OCI-LY7 (cell line): Measurements from ENCODE around the gene KLHL26. TPM values are rescaled to one million over a fixed set of nuclear protein-coding genes. Genes with fewer than 3 reads are reported as not detected.

Experiments
- BruUV-seq: library from RNA; stranded (reverse); fragments of 400-500 nt; replicated peaks from 2 replicates; lab custom pipeline; 2021; lab: Mats Ljungman, UMichigan
- CTCF ChIA-PET: fragments of 300-600 bp; sonication (Branson Sonifier 250); formaldehyde crosslinking; loops from one replicate; lab custom pipeline; 2022; ENCODE audit warnings: antibody characterized with exemption; ENCODE audit not compliant: unreplicated experiment; lab: Charles Lee
- POLR2A ChIA-PET: fragments of 300-600 bp; sonication (Branson Sonifier 250); formaldehyde crosslinking; loops from one replicate; lab custom pipeline; 2022; ENCODE audit warnings: antibody characterized with exemption; lab: Charles Lee
- DNase-seq: peaks from one replicate; pipeline ENCODE4 v3.0.0-alpha.2; 2015; ENCODE audit warnings: low spot score
- H2AFZ ChIP-seq: fragments of 200-600 bp; sonication (generic), shearing (Covaris generic); 2 replicates; pipeline ENCODE4 v1.6.1; 2014; ENCODE audit warnings: mild to moderate bottlenecking, antibody characterized with exemption, low read length, moderate library complexity
- H3K27ac ChIP-seq: fragments of 200-600 bp; sonication (generic); 2 replicates; pipeline ENCODE4 v1.5.1; 2014; ENCODE audit warnings: mixed run types, low read depth, mild to moderate bottlenecking, moderate library complexity, low read length, inconsistent platforms; ENCODE audit not compliant: poor library complexity, severe bottlenecking
- H3K36me3 ChIP-seq: fragments of 200-600 bp; sonication (generic); 2 replicates; pipeline ENCODE4 v1.6.1; 2014; ENCODE audit warnings: mild to moderate bottlenecking, antibody characterized with exemption, low read length, moderate library complexity, mixed read lengths; ENCODE audit not compliant: insufficient read depth
- H3K4me1 ChIP-seq: fragments of 200-600 bp; sonication (generic); 2 replicates; pipeline ENCODE4 v1.5.1; 2014; ENCODE audit warnings: mild to moderate bottlenecking, low read length; ENCODE audit not compliant: insufficient read depth, poor library complexity, severe bottlenecking
- H3K4me2 ChIP-seq: fragments of 200-600 bp; sonication (generic); 2 replicates; pipeline ENCODE4 v1.6.1; 2014; ENCODE audit warnings: mild to moderate bottlenecking, low read length
- H3K4me3 ChIP-seq: fragments of 200-600 bp; sonication (generic); 2 replicates; pipeline ENCODE4 v1.5.1; 2014; ENCODE audit warnings: mild to moderate bottlenecking, low read depth, low read length; ENCODE audit not compliant: poor library complexity, severe bottlenecking
- H3K79me2 ChIP-seq: fragments of 200-600 bp; sonication (generic); 2 replicates; pipeline ENCODE4 v1.6.1; 2016; ENCODE audit warnings: low read depth, mild to moderate bottlenecking, low read length, moderate library complexity, mixed read lengths; ENCODE audit not compliant: insufficient read depth
- H3K9me2 ChIP-seq: fragments of 200-600 bp; sonication (generic); 2 replicates; pipeline ENCODE4 v1.6.1; 2016; ENCODE audit warnings: mild to moderate bottlenecking, low read length, mixed read lengths; ENCODE audit not compliant: insufficient read depth
- H3K9me3 ChIP-seq: fragments of 200-600 bp; sonication (generic); 2 replicates; pipeline ENCODE4 v1.6.1; 2014; ENCODE audit warnings: mild to moderate bottlenecking, mixed run types, low read length, mixed read lengths
- H4K20me1 ChIP-seq: fragments of 200-600 bp; sonication (generic); 2 replicates; pipeline ENCODE4 v1.6.1; 2014; ENCODE audit warnings: mild to moderate bottlenecking, antibody characterized with exemption, low read length, moderate library complexity, mixed read lengths; ENCODE audit not compliant: insufficient read depth
- EZH2phosphoT487 ChIP-seq: fragments of 200-600 bp; sonication (generic); IDR thresholded peaks from 2 replicates; pipeline ENCODE4 v1.6.1; 2018; ENCODE audit warnings: low read depth, borderline replicate concordance, mild to moderate bottlenecking, mixed run types, antibody characterized with exemption, low read length, moderate library complexity, mixed read lengths
- intact Hi-C: fragments of 100-400 bp; cut with micrococcal nuclease; formaldehyde crosslinking; loops from one replicate; pipeline ENCODE4 v1.10.0; 2022; ENCODE audit not compliant: unreplicated experiment
- total RNA-seq, 2 experiments: library from RNA; depleted of rRNA in 1 of 2; stranded (reverse); fragments of >200 nt in 1 of 2; shearing (Covaris generic) in 1 of 2; gene quantifications; 2 replicates each; pipeline ENCODE4 v1.2.3, GENCODE V29; 2014 to 2022
- TF ChIP-seq, protein P1 (sequence below): fragments of 200-600 bp; sonication (generic); conservative IDR thresholded peaks from 2 replicates; pipeline ENCODE4 v1.5.1; 2014; ENCODE audit warnings: mild to moderate bottlenecking, antibody characterized with exemption, low read length, moderate library complexity, mixed read lengths

Gene KLHL26
- total RNA-seq, 2 experiments from 2014 or later, result 1.0 to 8.9 TPM

DNA sequence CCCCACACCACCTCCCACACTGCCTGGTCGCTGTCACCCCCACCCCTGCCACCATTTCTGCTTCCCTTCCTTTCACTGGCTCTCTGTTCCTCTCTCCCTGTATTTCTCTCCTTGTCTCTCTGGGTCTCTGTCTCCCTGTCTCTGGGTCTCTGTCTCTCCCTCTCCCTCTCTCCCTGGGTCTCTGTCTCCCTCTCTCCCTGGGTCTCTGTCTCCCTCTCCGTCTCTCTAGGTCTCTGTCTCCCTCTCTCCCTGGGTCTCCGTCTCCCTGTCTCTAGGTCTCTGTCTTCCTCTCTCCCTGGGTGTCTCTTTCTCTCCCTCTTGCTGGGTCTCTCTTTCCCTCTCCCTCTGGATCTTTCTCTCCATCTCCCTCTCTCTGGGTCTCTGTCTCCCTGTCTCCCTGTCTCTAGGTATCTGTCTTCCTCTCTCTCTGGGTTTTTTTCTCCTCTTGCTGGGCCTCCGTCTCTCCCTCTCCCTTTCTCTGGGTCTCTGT, 21.6 kb downstream of the KLHL26 start:
- TF ChIP-seq, protein P1, sequence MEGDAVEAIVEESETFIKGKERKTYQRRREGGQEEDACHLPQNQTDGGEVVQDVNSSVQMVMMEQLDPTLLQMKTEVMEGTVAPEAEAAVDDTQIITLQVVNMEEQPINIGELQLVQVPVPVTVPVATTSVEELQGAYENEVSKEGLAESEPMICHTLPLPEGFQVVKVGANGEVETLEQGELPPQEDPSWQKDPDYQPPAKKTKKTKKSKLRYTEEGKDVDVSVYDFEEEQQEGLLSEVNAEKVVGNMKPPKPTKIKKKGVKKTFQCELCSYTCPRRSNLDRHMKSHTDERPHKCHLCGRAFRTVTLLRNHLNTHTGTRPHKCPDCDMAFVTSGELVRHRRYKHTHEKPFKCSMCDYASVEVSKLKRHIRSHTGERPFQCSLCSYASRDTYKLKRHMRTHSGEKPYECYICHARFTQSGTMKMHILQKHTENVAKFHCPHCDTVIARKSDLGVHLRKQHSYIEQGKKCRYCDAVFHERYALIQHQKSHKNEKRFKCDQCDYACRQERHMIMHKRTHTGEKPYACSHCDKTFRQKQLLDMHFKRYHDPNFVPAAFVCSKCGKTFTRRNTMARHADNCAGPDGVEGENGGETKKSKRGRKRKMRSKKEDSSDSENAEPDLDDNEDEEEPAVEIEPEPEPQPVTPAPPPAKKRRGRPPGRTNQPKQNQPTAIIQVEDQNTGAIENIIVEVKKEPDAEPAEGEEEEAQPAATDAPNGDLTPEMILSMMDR, result no peak
- TF ChIP-seq EZH2phosphoT487, result no peak
- no peak overlapping the region for H3K4me3 ChIP-seq
- CTCF ChIA-PET, result no interaction called here
- no peak for DNase-seq
- H3K27ac ChIP-seq, result no peak overlapping the region
- intact Hi-C loops, result no loop called here
- no peaks in the 10 kb centered on the region for H3K9me2 ChIP-seq
- POLR2A ChIA-PET, result no interaction called here
- H3K79me2 ChIP-seq, result no peaks in the 10 kb centered on the region
- H2AFZ ChIP-seq, result no peak overlapping the region
- H3K9me3 ChIP-seq, result no peaks in the 10 kb centered on the region
- H3K4me2 ChIP-seq, result no peak overlapping the region
- BruUV-seq, result no TSS peak
- no peaks in the 10 kb centered on the region for H4K20me1 ChIP-seq
- no peaks in the 10 kb centered on the region for H3K36me3 ChIP-seq
- H3K4me1 ChIP-seq, result no peaks in the 10 kb centered on the region

DNA sequence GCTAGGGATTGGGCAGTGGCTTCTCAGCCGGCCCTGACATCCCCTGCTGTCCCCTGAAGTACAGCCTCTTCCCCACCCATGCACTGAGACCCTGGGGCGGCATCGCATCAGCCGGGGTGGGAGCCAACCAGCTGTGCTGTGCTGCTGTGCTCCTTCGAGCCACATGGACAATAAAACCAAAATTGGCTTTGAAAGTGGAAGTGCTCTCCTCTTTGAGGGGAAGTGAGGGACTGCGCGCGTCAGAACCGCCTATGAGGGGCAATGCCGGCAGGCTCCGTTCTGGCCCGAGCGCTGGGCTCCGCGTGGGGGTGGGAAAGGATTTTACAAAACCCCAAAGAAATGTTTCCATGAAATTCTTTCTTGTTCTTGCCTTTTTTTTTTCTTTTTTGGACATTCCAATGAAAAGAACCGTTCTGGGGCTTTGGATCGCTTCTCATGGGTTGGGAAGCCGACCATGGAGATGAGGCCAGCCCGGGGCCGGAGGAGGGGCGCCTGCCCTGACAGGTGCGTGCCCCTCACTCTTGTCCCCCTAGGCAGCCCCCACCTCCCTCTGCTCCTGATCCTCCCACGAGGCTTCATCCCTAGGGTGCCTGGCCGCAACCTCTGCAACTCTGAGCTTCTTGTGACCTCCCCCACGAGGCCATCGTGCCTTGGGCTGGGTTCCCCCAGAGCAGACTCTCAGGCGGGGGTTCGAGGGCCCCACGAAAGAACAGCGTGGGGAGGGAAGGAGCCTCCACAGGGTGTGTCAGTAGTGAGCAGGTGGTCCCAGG, 22.6 kb downstream of the KLHL26 start:
- Histone ChIP-seq H2AFZ (no peak overlapping the region), H3K4me3 (no peak overlapping the region), H3K9me3 (no peaks in the 10 kb centered on the region), H4K20me1 (no peaks in the 10 kb centered on the region), H3K4me2 (no peak overlapping the region), H3K79me2 (no peaks in the 10 kb centered on the region), H3K27ac (no peak overlapping the region), H3K4me1 (no peaks in the 10 kb centered on the region), H3K36me3 (no peaks in the 10 kb centered on the region), H3K9me2 (no peaks in the 10 kb centered on the region)
- no peak for TF ChIP-seq EZH2phosphoT487
- TF ChIP-seq, protein P1, result no peak
- BruUV-seq, result no TSS peak
- intact Hi-C loops, result no loop called here
- ChIA-PET CTCF (no interaction called here), POLR2A (no interaction called here)
- DNase-seq, result no peak
